Activated B cell treated with CpG ODN at 0.5 μM for 24 hours (primary cell): ENCODE results near the gene CEP162. TPM values are rescaled to one million over a fixed set of nuclear protein-coding genes. Genes with fewer than 3 reads are reported as not detected.
"Not testable (repeated sequence)": the region's sequence is repeated elsewhere in the genome, so short reads cannot be mapped to it uniquely, and the experiment has no call there.

Experiments
- ATAC-seq: fragments of 200-7000 bp; cut with Tn5 transposase; one replicate; pipeline ENCODE4 v1.10.0; 2021; ENCODE audit warnings: low read depth, mild to moderate bottlenecking, moderate library complexity
- CTCF ChIA-PET: fragments of 350-600 bp; sonication (Branson Sonifier 250); formaldehyde crosslinking; loops from one replicate; lab custom pipeline; 2021; ENCODE audit warnings: antibody characterized with exemption; lab: Charles Lee
- POLR2A ChIA-PET: fragments of 350-600 bp; sonication (Branson Sonifier 250); formaldehyde crosslinking; loops from one replicate; lab custom pipeline; 2021; ENCODE audit warnings: antibody characterized with exemption; lab: Charles Lee
- DNase-seq: peaks from one replicate; pipeline ENCODE4 v3.0.0; 2022
- H3K27ac Mint-ChIP-seq: one replicate; pipeline ENCODE4 v1.8.0; 2020; ENCODE audit warnings: mixed read lengths
- H3K27me3 Mint-ChIP-seq: one replicate; pipeline ENCODE4 v1.8.0; 2021; ENCODE audit warnings: mixed read lengths
- H3K36me3 Mint-ChIP-seq: one replicate; pipeline ENCODE4 v1.8.0; 2021; ENCODE audit warnings: low read depth, mixed read lengths
- H3K4me1 Mint-ChIP-seq: one replicate; pipeline ENCODE4 v1.8.0; 2021; ENCODE audit warnings: mixed read lengths
- H3K4me3 Mint-ChIP-seq: one replicate; pipeline ENCODE4 v1.8.0; 2020; ENCODE audit warnings: mild to moderate bottlenecking, mixed read lengths
- H3K9me3 Mint-ChIP-seq: one replicate; pipeline ENCODE4 v1.8.0; 2020; ENCODE audit warnings: mixed read lengths
- CTCF ChIP-seq: fragments of 200-600 bp; IDR thresholded peaks from one replicate; pipeline ENCODE4 v1.8.0; 2022; ENCODE audit warnings: antibody characterized with exemption, mild to moderate bottlenecking
- intact Hi-C: fragments of 100-400 bp; cut with micrococcal nuclease; formaldehyde crosslinking; loops from one replicate; pipeline ENCODE4 v1.15.1; 2024
- total RNA-seq: library from RNA; stranded (reverse); gene quantifications from 2 replicates; pipeline ENCODE4 v1.2.3, GENCODE V29; 2022

CEP162 gene
- total RNA-seq, 1 donor from 2014 or later, result 13.8 TPM

DNA sequence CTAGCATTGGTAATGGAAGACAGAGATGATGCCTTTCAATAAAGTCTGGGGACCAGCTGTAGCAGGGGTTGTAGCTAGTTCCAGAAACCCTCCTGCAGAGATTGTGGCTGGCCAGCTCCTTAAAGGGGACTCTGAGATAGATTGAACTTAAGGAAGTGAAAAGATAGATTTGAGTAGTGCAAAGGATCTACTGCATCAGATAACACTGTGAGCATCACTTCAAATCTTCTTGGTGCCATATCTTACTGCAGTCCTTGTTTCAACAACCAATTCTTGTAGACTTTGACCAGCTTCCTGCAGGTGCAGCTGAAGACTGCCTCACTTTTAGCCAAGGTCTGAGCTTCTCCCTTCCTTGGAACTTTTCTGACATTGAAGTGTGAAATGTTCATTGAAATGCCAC is 14.8 kb upstream of the CEP162 start:
- Mint-ChIP-seq H3K36me3 (no peaks in the 10 kb centered on the region), H3K9me3 (peaks cover 6% of the 10 kb centered on the region), H3K27me3 (peaks cover 14% of the 10 kb centered on the region), H3K27ac (no peak overlapping the region), H3K4me1 (no peaks in the 10 kb centered on the region), H3K4me3 (no peak overlapping the region)
- DNase-seq (no peak), ATAC-seq (no peak)
- ChIA-PET POLR2A (no interaction called here), CTCF (no interaction called here)
- intact Hi-C loops, result no loop called here
- TF ChIP-seq CTCF, result no peak

DNA sequence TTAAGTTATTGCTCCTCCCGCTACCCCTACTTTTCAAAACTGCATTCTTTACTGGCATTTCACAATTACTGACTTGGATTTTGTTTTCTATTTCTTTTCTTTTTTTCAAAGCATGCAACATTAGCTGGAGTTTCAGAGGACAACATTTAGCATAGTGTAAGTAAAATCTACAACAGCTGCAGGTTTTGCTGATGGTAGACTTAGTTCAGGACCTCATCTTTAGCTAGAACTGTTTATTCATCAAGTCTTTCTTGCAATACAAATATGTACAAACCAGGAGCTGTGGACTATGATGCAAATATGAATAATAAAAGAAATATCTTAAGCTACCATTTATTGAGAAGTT is 728 bp upstream of the CEP162 start:
- intact Hi-C loops, result loop anchor here (1.0 to 10.0 kb wide), 4 partner anchors 343 to 1449 kb away; partner anchors contain the start of gene DOP1A
- DNase-seq, result no peak
- H3K36me3 Mint-ChIP-seq, result peaks cover 7% of the 10 kb centered on the region
- ChIA-PET POLR2A (interaction anchor here (1.3 to 2.3 kb wide), 2 partner anchors 339 to 369 kb away, joined by 3 to 21 read pairs; partner anchors contain the start of gene CYB5R4), CTCF (interaction anchor here (1.0 to 3.2 kb wide), 5 partner anchors 11 to 1161 kb away, joined by 3 to 17 read pairs (median 4); partner anchors contain the start of genes CYB5R4 and DOP1A)
- H3K4me3 Mint-ChIP-seq, result peak overlapping the region; percentile 99
- no peak for ATAC-seq
- H3K4me1 Mint-ChIP-seq, result peaks cover 19% of the 10 kb centered on the region
- H3K27ac Mint-ChIP-seq, result peak overlapping the region; percentile 95
- no peak for TF ChIP-seq CTCF
- H3K27me3 Mint-ChIP-seq, result peaks cover 18% of the 10 kb centered on the region
- H3K9me3 Mint-ChIP-seq, result no peaks in the 10 kb centered on the region

DNA sequence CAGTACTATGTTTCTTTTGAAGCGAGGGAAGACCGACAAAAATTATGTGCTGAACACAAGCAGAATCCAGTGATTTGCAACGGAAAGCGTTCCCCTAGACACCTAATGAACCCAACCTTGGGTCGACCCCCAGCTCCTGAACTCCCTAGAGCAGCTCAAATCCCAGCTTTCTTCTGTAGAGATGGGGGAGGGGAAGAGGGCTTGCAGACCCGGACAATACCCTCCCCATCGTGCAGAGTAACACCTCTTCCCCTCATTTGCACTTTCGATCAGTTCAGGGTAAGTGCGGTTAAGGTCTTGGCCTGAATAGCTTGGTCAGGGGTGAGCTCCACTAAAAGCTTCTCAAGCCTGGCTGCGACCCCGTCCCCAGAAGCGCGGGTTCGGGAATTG is 404 bp downstream of the CEP162 start:
- TF ChIP-seq CTCF, result no peak
- intact Hi-C loops, result loop anchor here (1.0 to 10.0 kb wide), 5 partner anchors 368 to 1980 kb away; partner anchors contain the start of genes CYB5R4, IBTK, PGM3 and RWDD2A
- H3K4me1 Mint-ChIP-seq, result peaks cover 19% of the 10 kb centered on the region
- CTCF ChIA-PET, result interaction anchor here (1.1 to 3.2 kb wide), 5 partner anchors 341 to 1160 kb away, joined by 3 to 17 read pairs (median 8); partner anchors contain the start of genes CYB5R4 and DOP1A
- POLR2A ChIA-PET, result interaction anchor here (1.0 to 2.3 kb wide), 2 partner anchors 367 to 1416 kb away, joined by 4 to 21 read pairs; partner anchors contain the start of genes CYB5R4 and SYNCRIP
- peak overlapping the region; percentile 95 for H3K27ac Mint-ChIP-seq
- H3K27me3 Mint-ChIP-seq, result peaks cover 11% of the 10 kb centered on the region
- ATAC-seq, result no peak
- DNase-seq, result no peak
- peak overlapping the region; percentile 99 for H3K4me3 Mint-ChIP-seq
- no peaks in the 10 kb centered on the region for H3K9me3 Mint-ChIP-seq
- peaks cover 7% of the 10 kb centered on the region for H3K36me3 Mint-ChIP-seq

GRCh38 chr6:84224251-84224650 is 3.2 kb downstream of the CEP162 start:
- ATAC-seq (no peak), DNase-seq (no peak)
- H3K27ac Mint-ChIP-seq, result no peak overlapping the region
- peaks cover 7% of the 10 kb centered on the region for H3K36me3 Mint-ChIP-seq
- no peak overlapping the region for H3K4me3 Mint-ChIP-seq
- no peaks in the 10 kb centered on the region for H3K9me3 Mint-ChIP-seq
- ChIA-PET POLR2A (no interaction called here), CTCF (interaction anchor here (1.0 kb wide), 1 partner anchor 609 kb away, joined by 3 read pairs; no protein-coding TSS in a partner anchor)
- H3K27me3 Mint-ChIP-seq, result no peaks in the 10 kb centered on the region
- H3K4me1 Mint-ChIP-seq, result peaks cover 19% of the 10 kb centered on the region
- no peak for TF ChIP-seq CTCF
- intact Hi-C loops, result loop anchor here (10.0 kb wide), 1 partner anchor 1241 kb away; no protein-coding TSS in a partner anchor

- DNase-seq, POLR2A ChIA-PET, H3K4me3 Mint-ChIP-seq, H3K27me3 Mint-ChIP-seq, H3K36me3 Mint-ChIP-seq, H3K9me3 Mint-ChIP-seq, CTCF ChIA-PET, H3K27ac Mint-ChIP-seq, ATAC-seq: not testable (repeated sequence)
- intact Hi-C loops, result loop anchor here (10.0 kb wide), 1 partner anchor 1241 kb away; no protein-coding TSS in a partner anchor
- peaks cover 19% of the 10 kb centered on the region for H3K4me1 Mint-ChIP-seq
Measured at GRCh38 chr6:84223608-84224007, 3.8 kb downstream of the CEP162 start.
